ENCODE measurements around the gene PRDX3.
A peak's percentile ranks its signal among the peaks of the same experiment; 100 is the strongest.

- TF ChIP-seq CTCF (IDR thresholded peaks at IDR 0.05) (no peak), POLR2A (IDR thresholded peaks at IDR 0.05) (peak; percentile 56 to 65)
These were observed 28.7 kb upstream of the PRDX3 start, which contains the start of gene GRK5 for GRCh38 chr10:119207366-119207666.
